SH-SY5Y (cell line): ENCODE data around the gene RPP21.

Experiments used
- GATA2 ChIP-seq: IDR thresholded peaks from 2 replicates; pipeline ENCODE4 v1.6.1; 2011; ENCODE audit warnings: mild to moderate bottlenecking, low read depth, low read length
- GATA3 ChIP-seq: IDR thresholded peaks from 2 replicates; pipeline ENCODE4 v1.6.1; 2011; ENCODE audit warnings: low read depth, mild to moderate bottlenecking, low read length, moderate library complexity

DNA sequence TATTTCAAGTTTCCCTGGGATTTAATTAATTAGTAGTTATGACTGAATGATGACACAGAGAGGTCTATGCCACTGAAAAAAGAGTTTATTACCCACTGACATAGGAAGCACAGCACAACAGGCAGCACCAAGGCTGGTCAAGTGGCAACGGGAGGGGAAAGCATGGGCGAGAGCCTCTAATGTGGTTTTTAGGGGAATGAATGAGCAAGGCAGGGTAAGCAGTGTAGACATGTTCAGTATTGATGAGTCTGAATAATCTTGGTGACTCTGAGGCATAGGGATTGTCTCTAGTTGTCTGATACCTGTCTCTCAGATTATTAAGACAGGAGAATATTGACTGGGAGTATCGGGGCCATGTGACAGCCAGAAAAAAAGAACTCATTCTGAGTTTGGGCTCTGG is 46.3 kb downstream of the RPP21 start:
- TF ChIP-seq GATA3 (no peak), GATA2 (no peak)
